Urinary bladder (tissue), 4 donors: Measurements from ENCODE around the gene SLCO1C1. TPM values are rescaled to one million over a fixed set of nuclear protein-coding genes. Genes with fewer than 3 reads are reported as not detected.

ENCODE experiments used
- DNase-seq: peaks from one replicate; pipeline ENCODE4 v3.0.0-alpha.2; 2015; ENCODE audit errors: extremely low spot score
- H3K27ac ChIP-seq: one replicate; pipeline ENCODE4 v1.5.1; 2013; ENCODE audit warnings: low read depth, mild to moderate bottlenecking, moderate library complexity
- H3K36me3 ChIP-seq: one replicate; pipeline ENCODE4 v1.6.1; 2013; ENCODE audit warnings: mild to moderate bottlenecking, moderate library complexity; ENCODE audit not compliant: insufficient read depth
- H3K4me1 ChIP-seq: one replicate; pipeline ENCODE4 v1.6.1; 2013; ENCODE audit warnings: mild to moderate bottlenecking, moderate library complexity; ENCODE audit not compliant: insufficient read depth
- H3K4me3 ChIP-seq: one replicate; pipeline ENCODE4 v1.5.1; 2013; ENCODE audit warnings: low read depth, low read length
- WGBS: extraction: QIAGEN DNeasy Blood & Tissue Kit; methylation state at CpG from one replicate; pipeline ENCODE4 v1.1.7; 2013; 5-methylcytosine and 5-hydroxymethylcytosine counted together
- polyA plus RNA-seq: library from polyadenylated mRNA; stranded (reverse); fragments of 200-250 nt; gene quantifications from one replicate; pipeline ENCODE4 v1.2.3, GENCODE V29; 2013
- total RNA-seq: library from RNA; depleted of rRNA; stranded (reverse); fragments of >200 nt; gene quantifications from one replicate; pipeline ENCODE4 v1.2.3, GENCODE V29; 2014
- donor health status: healthy with polysubstance abuse.
- donor health status: healthy.

SLCO1C1 gene
- total RNA-seq (4.9 TPM), polyA plus RNA-seq (0.27 TPM)

- H3K4me1 ChIP-seq, result no peaks in the 10 kb centered on the region
- DNase-seq, result no peak
- H3K36me3 ChIP-seq, result no peaks in the 10 kb centered on the region
- 43% methylated on average over 6 of the region's 6 CpGs for WGBS
- no peak within 1 kb of the TSS for H3K4me3 ChIP-seq
- no peak within 1 kb of the TSS for H3K27ac ChIP-seq
These were observed at the start of gene SLCO1C1 for GRCh38 chr12:20695232-20695631. TSS of gene SLCO1C1 (plus strand) at chr12:20695332. CDS start at chr12:20699577, 4,245 bp downstream.

- no peaks in the 10 kb centered on the region for H3K36me3 ChIP-seq
- no peak overlapping the region for H3K4me3 ChIP-seq
- DNase-seq, result no peak
- WGBS, result 50% methylated on average over 3 of the region's 3 CpGs
- no peaks in the 10 kb centered on the region for H3K4me1 ChIP-seq
- no peak overlapping the region for H3K27ac ChIP-seq
These were observed 48.8 kb upstream of the SLCO1C1 start for GRCh38 chr12:20646239-20646827.

GRCh38 chr12:20653871-20654270 is 41.3 kb upstream of the SLCO1C1 start:
- H3K36me3 ChIP-seq, result no peaks in the 10 kb centered on the region
- 83% methylated on average over 2 of the region's 2 CpGs for WGBS
- no peak for DNase-seq
- no peaks in the 10 kb centered on the region for H3K4me1 ChIP-seq
- no peak overlapping the region for H3K27ac ChIP-seq
- H3K4me3 ChIP-seq, result no peak overlapping the region

- no peak for DNase-seq
- 66% methylated on average over 1 of the region's 1 CpG for WGBS
- Histone ChIP-seq H3K36me3 (no peaks in the 10 kb centered on the region), H3K27ac (no peak overlapping the region), H3K4me1 (no peaks in the 10 kb centered on the region), H3K4me3 (no peak overlapping the region)
These were observed 38.5 kb upstream of the SLCO1C1 start for GRCh38 chr12:20656600-20656999.

GRCh38 chr12:20657496-20657895 is 37.6 kb upstream of the SLCO1C1 start:
- Histone ChIP-seq H3K4me3 (no peak overlapping the region), H3K36me3 (no peaks in the 10 kb centered on the region), H3K4me1 (no peaks in the 10 kb centered on the region), H3K27ac (no peak overlapping the region)
- DNase-seq, result no peak
- 89% methylated on average over 2 of the region's 2 CpGs for WGBS

- DNase-seq, result no peak
- no peak overlapping the region for H3K27ac ChIP-seq
- H3K4me3 ChIP-seq, result no peak overlapping the region
- no peaks in the 10 kb centered on the region for H3K36me3 ChIP-seq
- H3K4me1 ChIP-seq, result no peaks in the 10 kb centered on the region
- 78% methylated on average over 4 of the region's 4 CpGs for WGBS
These were observed 13.8 kb upstream of the SLCO1C1 start for GRCh38 chr12:20681334-20681733.

- Histone ChIP-seq H3K36me3 (no peaks in the 10 kb centered on the region), H3K27ac (no peak overlapping the region), H3K4me1 (no peaks in the 10 kb centered on the region), H3K4me3 (no peak overlapping the region)
- WGBS, result 67% methylated on average over 7 of the region's 7 CpGs
- no peak for DNase-seq
These were observed 1.2 kb downstream of the SLCO1C1 start for GRCh38 chr12:20696181-20696905.

- Histone ChIP-seq H3K27ac (no peak overlapping the region), H3K4me1 (no peaks in the 10 kb centered on the region), H3K36me3 (no peaks in the 10 kb centered on the region), H3K4me3 (no peak overlapping the region)
- no peak for DNase-seq
- WGBS, result 82% methylated on average over 1 of the region's 1 CpG
These were observed 6.0 kb downstream of the SLCO1C1 start for GRCh38 chr12:20701106-20701505.

GRCh38 chr12:20704860-20705259 is 9.7 kb downstream of the SLCO1C1 start:
- WGBS, result 55% methylated on average over 6 of the region's 6 CpGs
- H3K4me3 ChIP-seq, result no peak overlapping the region
- DNase-seq, result no peak
- H3K36me3 ChIP-seq, result no peaks in the 10 kb centered on the region
- no peak overlapping the region for H3K27ac ChIP-seq
- H3K4me1 ChIP-seq, result no peaks in the 10 kb centered on the region

GRCh38 chr12:20711846-20712245 is 16.7 kb downstream of the SLCO1C1 start:
- WGBS, result 55% methylated on average over 3 of the region's 3 CpGs
- H3K4me3 ChIP-seq, result no peak overlapping the region
- no peaks in the 10 kb centered on the region for H3K36me3 ChIP-seq
- no peak overlapping the region for H3K27ac ChIP-seq
- H3K4me1 ChIP-seq, result no peaks in the 10 kb centered on the region
- DNase-seq, result no peak

- Histone ChIP-seq H3K27ac (no peak overlapping the region), H3K36me3 (no peaks in the 10 kb centered on the region), H3K4me3 (no peak overlapping the region), H3K4me1 (no peaks in the 10 kb centered on the region)
- 64% methylated on average over 2 of the region's 2 CpGs for WGBS
- no peak for DNase-seq
These were observed 20.9 kb downstream of the SLCO1C1 start for GRCh38 chr12:20716037-20716436.

- no peaks in the 10 kb centered on the region for H3K4me1 ChIP-seq
- no peak for DNase-seq
- H3K27ac ChIP-seq, result no peak overlapping the region
- H3K36me3 ChIP-seq, result no peaks in the 10 kb centered on the region
- 85% methylated on average over 1 of the region's 1 CpG for WGBS
- H3K4me3 ChIP-seq, result no peak overlapping the region
These were observed 21.9 kb downstream of the SLCO1C1 start for GRCh38 chr12:20716985-20717384.

- 85% methylated on average over 4 of the region's 4 CpGs for WGBS
- no peak for DNase-seq
These were observed 23.2 kb downstream of the SLCO1C1 start for GRCh38 chr12:20718294-20718693.

GRCh38 chr12:20722142-20722541 is 27.0 kb downstream of the SLCO1C1 start:
- Histone ChIP-seq H3K36me3 (no peaks in the 10 kb centered on the region), H3K4me1 (no peaks in the 10 kb centered on the region), H3K4me3 (no peak overlapping the region), H3K27ac (no peak overlapping the region)
- DNase-seq, result no peak
- WGBS, result 53% methylated on average over 1 of the region's 1 CpG

More at GRCh38 chr12:20718294-20718693, 23.2 kb downstream of the SLCO1C1 start:
- H3K4me1 ChIP-seq, result no peaks in the 10 kb centered on the region
- no peak overlapping the region for H3K4me3 ChIP-seq
- H3K27ac ChIP-seq, result no peak overlapping the region
- H3K36me3 ChIP-seq, result no peaks in the 10 kb centered on the region
